HepG2 (cell line): ENCODE results near the gene OPALIN. TPM values are rescaled to one million over a fixed set of nuclear protein-coding genes. Genes with fewer than 3 reads are reported as not detected.

Experiments used
- FUBP1 ChIP-seq: sonication (generic); formaldehyde crosslinking; IDR thresholded peaks from 2 replicates; pipeline ENCODE4 v1.5.1; 2020; ENCODE audit warnings: missing genetic modification reagents, mild to moderate bottlenecking, borderline replicate concordance
- GATAD2A ChIP-seq: IDR thresholded peaks from 2 replicates; pipeline ENCODE4 v1.6.1; 2016
- HOXA5 ChIP-seq: sonication (generic); formaldehyde crosslinking; IDR thresholded peaks from 2 replicates; pipeline ENCODE4 v1.4.0; 2020; ENCODE audit warnings: missing genetic modification reagents
- KAT8 ChIP-seq: IDR thresholded peaks from 2 replicates; pipeline ENCODE4 v1.6.1; 2016; ENCODE audit warnings: missing genetic modification reagents, missing compliant biosample characterization
- MTA1 ChIP-seq: sonication (generic); formaldehyde crosslinking; IDR thresholded peaks from 2 replicates; pipeline ENCODE4 v1.4.0; 2020; ENCODE audit warnings: missing genetic modification reagents, mild to moderate bottlenecking, borderline replicate concordance
- NCOA2 ChIP-seq: sonication (generic); formaldehyde crosslinking; IDR thresholded peaks from 2 replicates; pipeline ENCODE4 v1.8.0; 2022; ENCODE audit warnings: inconsistent platforms
- REPIN1 ChIP-seq: sonication (generic); formaldehyde crosslinking; IDR thresholded peaks from 2 replicates; pipeline ENCODE4 v1.8.0; 2022; ENCODE audit warnings: missing genetic modification reagents, low read depth, mild to moderate bottlenecking, borderline replicate concordance
- RXRA ChIP-seq: sonication (generic); formaldehyde crosslinking; IDR thresholded peaks from 2 replicates; pipeline ENCODE4 v1.5.1; 2020; ENCODE audit warnings: missing genetic modification reagents
- ZBTB33 ChIP-seq: sonication (generic); formaldehyde crosslinking; IDR thresholded peaks from 2 replicates; pipeline ENCODE4 v1.4.0; 2020; ENCODE audit warnings: missing genetic modification reagents
- ZNF276 ChIP-seq: sonication (generic); formaldehyde crosslinking; IDR thresholded peaks from 2 replicates; pipeline ENCODE4 v1.4.0; 2020; ENCODE audit warnings: mild to moderate bottlenecking, low read depth, missing genetic modification reagents
- ZNF337 ChIP-seq: sonication (generic); formaldehyde crosslinking; IDR thresholded peaks from 2 replicates; pipeline ENCODE4 v1.5.1; 2020; ENCODE audit warnings: missing genetic modification reagents, low read depth, mild to moderate bottlenecking, borderline replicate concordance
- ZNF687 ChIP-seq: sonication (generic); formaldehyde crosslinking; IDR thresholded peaks from 2 replicates; pipeline ENCODE4 v1.5.1; 2020; ENCODE audit warnings: mild to moderate bottlenecking, missing genetic modification reagents, moderate library complexity
- ZNF800 ChIP-seq: sonication (generic); formaldehyde crosslinking; IDR thresholded peaks from 2 replicates; pipeline ENCODE4 v1.4.0; 2020; ENCODE audit warnings: missing genetic modification reagents
- polyA plus RNA-seq, 8 experiments: library from polyadenylated mRNA; depleted of rRNA in 3 of 8; stranded (reverse) in 7 of 8; unstranded in 1 of 8; fragments of >200 nt; fragmentation: Illumina TruSeq in 4 of 8; extraction: Trizol in 4 of 8; gene quantifications; 2 replicates each; pipeline versions ENCODE4 v1.2.1 to v1.2.3, GENCODE V29; 2011 to 2016; ENCODE audit warnings: low read depth in 4 of 8, missing spikeins in 1 of 8, mixed read lengths in 1 of 8; ENCODE audit not compliant: insufficient read depth in 1 of 8
- total RNA-seq, 5 experiments: library from RNA; depleted of rRNA; stranded (reverse); fragments of >200 nt; fragmentation: Illumina TruSeq; extraction: Trizol; gene quantifications; 2 replicates each; pipeline ENCODE4 v1.2.3, GENCODE V29; 2016; ENCODE audit warnings: low read depth in 1 of 5

OPALIN gene
- total and polyA plus RNA-seq, 2 of the 13 experiments (the other 11 are each of a cell fraction or from before 2014, with no cell fraction given): not detected

GRCh38 chr10:96374985-96375830, 16.4 kb upstream of the OPALIN start (continued):
- TF ChIP-seq ZNF337 (CRISPR knock-in tag) (no peak), ZBTB33 (CRISPR knock-in tag) (peak; percentile 21; the same call in 1 of the 2 replicates), NCOA2 (CRISPR knock-in tag) (peak; percentile 31; the same call in 1 of the 2 replicates), RXRA (CRISPR knock-in tag) (peak; percentile 52; the same call in 1 of the 2 replicates), MTA1 (CRISPR knock-in tag) (0 out of 2 replicates have a peak, but pooled peaks have one; percentile 22), GATAD2A (peak; percentile 58), REPIN1 (CRISPR knock-in tag) (0 out of 2 replicates have a peak, but pooled peaks have one; percentile 43), FUBP1 (no peak), ZNF687 (CRISPR knock-in tag) (peak; percentile 72), HOXA5 (CRISPR knock-in tag) (no peak), ZNF276 (no peak), KAT8 (CRISPR knock-in tag) (0 out of 2 replicates have a peak, but pooled peaks have one; percentile 35), ZNF800 (CRISPR knock-in tag) (no peak)
